ENCODE data around the gene SPDEF. TPM values are rescaled to one million over a fixed set of nuclear protein-coding genes. Genes with fewer than 3 reads are reported as not detected.

SPDEF gene
- total RNA-seq, 1 experiment from 2014 or later = not detected

GRCh38 chr6:34544776-34545471 lies 11.2 kb downstream of the SPDEF start:
- H3K9me3 Mint-ChIP-seq (ENCODE audit: unreplicated experiment) = no peaks in the 10 kb centered on the region
- H3K27me3 Mint-ChIP-seq (ENCODE audit: insufficient read depth, unreplicated experiment) = no peaks in the 10 kb centered on the region
- intact Hi-C loops (cut with micrococcal nuclease) = no loop called here
- TF ChIP-seq CTCF (IDR thresholded peaks at IDR 0.05; ENCODE audit: unreplicated experiment) = no peak
- H3K4me1 Mint-ChIP-seq (ENCODE audit: insufficient read depth, unreplicated experiment) = peaks cover 14% of the 10 kb centered on the region
- DNase-seq (ENCODE audit: unreplicated experiment) = no peak
- H3K4me3 Mint-ChIP-seq (ENCODE audit: unreplicated experiment) = no peak overlapping the region
- no peaks in the 10 kb centered on the region for H3K36me3 Mint-ChIP-seq (ENCODE audit: insufficient read depth, unreplicated experiment)
- CTCF ChIA-PET = no interaction called here
- no peak overlapping the region for H3K27ac Mint-ChIP-seq (ENCODE audit: low read depth, unreplicated experiment)
- BruUV-seq (replicated peaks) = no TSS peak
- POLR2A ChIA-PET = interaction anchor here (0.7 kb wide), 1 partner anchor 39 kb away, joined by 3 read pairs; no protein-coding TSS in a partner anchor

DNA sequence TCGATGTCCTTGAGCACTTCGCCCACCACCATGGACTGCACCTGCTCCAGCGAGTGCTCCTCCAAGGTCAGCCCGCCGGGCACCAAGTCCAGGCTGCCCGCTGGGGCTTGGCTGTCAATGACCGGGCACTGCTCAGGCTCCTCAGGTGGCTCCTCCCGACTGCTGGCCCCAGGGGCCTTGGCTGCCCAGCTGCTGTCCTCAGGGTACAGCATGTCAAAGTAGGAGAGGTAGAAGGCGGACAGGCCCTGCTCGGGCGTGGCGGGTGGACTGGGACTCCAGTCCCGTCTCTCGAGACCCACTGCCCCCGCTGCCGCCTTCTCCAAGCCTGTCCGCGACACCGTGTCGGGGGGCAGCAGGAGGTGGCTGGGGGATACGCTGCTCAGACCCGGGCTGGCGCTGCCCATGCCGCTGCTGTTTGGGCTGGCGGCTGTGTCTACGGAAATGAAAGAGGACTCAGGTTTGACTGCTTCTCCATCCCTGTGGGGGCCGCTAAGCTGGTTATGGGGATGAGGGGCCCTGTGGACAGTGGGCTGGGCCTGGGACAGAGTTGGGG lies 12.0 kb downstream of the SPDEF start:
- ChIA-PET CTCF (no interaction called here), POLR2A (interaction anchor here (0.7 kb wide), 1 partner anchor 38 kb away, joined by 3 read pairs; no protein-coding TSS in a partner anchor)
- Mint-ChIP-seq H3K27me3 (ENCODE audit: insufficient read depth, unreplicated experiment) (no peaks in the 10 kb centered on the region), H3K27ac (ENCODE audit: low read depth, unreplicated experiment) (no peak overlapping the region), H3K36me3 (ENCODE audit: insufficient read depth, unreplicated experiment) (no peaks in the 10 kb centered on the region), H3K9me3 (ENCODE audit: unreplicated experiment) (no peaks in the 10 kb centered on the region), H3K4me3 (ENCODE audit: unreplicated experiment) (no peak overlapping the region), H3K4me1 (ENCODE audit: insufficient read depth, unreplicated experiment) (peaks cover 14% of the 10 kb centered on the region)
- DNase-seq (ENCODE audit: unreplicated experiment) = no peak
- TF ChIP-seq CTCF (IDR thresholded peaks at IDR 0.05; ENCODE audit: unreplicated experiment) = no peak
- intact Hi-C loops (cut with micrococcal nuclease) = no loop called here
- no TSS peak for BruUV-seq (replicated peaks)

DNA sequence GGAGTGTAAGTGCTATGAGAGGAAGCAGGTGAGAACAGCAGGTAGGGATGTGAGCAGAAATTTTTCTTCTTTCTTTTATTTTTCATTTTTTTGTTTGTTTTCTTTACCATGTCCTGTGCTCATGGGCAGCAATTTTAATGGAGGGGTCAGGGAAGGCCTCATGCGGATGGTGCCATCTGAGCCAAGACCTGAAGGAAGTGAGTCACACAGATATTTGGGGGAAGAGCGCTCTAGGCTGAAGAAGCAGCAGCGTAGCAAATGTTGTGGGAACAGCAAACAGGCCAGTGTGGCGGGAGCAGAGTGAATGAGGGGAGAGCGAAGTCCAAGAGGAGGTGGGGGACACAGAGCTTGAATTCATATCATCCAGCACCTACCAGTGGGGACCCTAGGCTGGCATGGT lies 12.7 kb downstream of the SPDEF start:
- CTCF ChIA-PET = no interaction called here
- TF ChIP-seq CTCF (IDR thresholded peaks at IDR 0.05; ENCODE audit: unreplicated experiment) = no peak
- intact Hi-C loops (cut with micrococcal nuclease) = no loop called here
- Mint-ChIP-seq H3K4me3 (ENCODE audit: unreplicated experiment) (no peak overlapping the region), H3K27me3 (ENCODE audit: insufficient read depth, unreplicated experiment) (no peaks in the 10 kb centered on the region), H3K4me1 (ENCODE audit: insufficient read depth, unreplicated experiment) (peaks cover 14% of the 10 kb centered on the region), H3K9me3 (ENCODE audit: unreplicated experiment) (no peaks in the 10 kb centered on the region), H3K27ac (ENCODE audit: low read depth, unreplicated experiment) (no peak overlapping the region), H3K36me3 (ENCODE audit: insufficient read depth, unreplicated experiment) (no peaks in the 10 kb centered on the region)
- BruUV-seq (replicated peaks) = no TSS peak
- POLR2A ChIA-PET = no interaction called here
- peak; percentile 77 for DNase-seq (ENCODE audit: unreplicated experiment)

GRCh38 chr6:34540841-34541240 lies 15.3 kb downstream of the SPDEF start:
- ChIA-PET POLR2A (no interaction called here), CTCF (interaction anchor here (0.6 to 0.9 kb wide), 2 partner anchors 82 to 1384 kb away, joined by 3 to 4 read pairs; no protein-coding TSS in a partner anchor)
- Mint-ChIP-seq H3K27me3 (ENCODE audit: insufficient read depth, unreplicated experiment) (no peaks in the 10 kb centered on the region), H3K4me3 (ENCODE audit: unreplicated experiment) (no peak overlapping the region), H3K4me1 (ENCODE audit: insufficient read depth, unreplicated experiment) (peaks cover 9% of the 10 kb centered on the region), H3K36me3 (ENCODE audit: insufficient read depth, unreplicated experiment) (no peaks in the 10 kb centered on the region), H3K9me3 (ENCODE audit: unreplicated experiment) (no peaks in the 10 kb centered on the region), H3K27ac (ENCODE audit: low read depth, unreplicated experiment) (no peak overlapping the region)
- no peak for TF ChIP-seq CTCF (IDR thresholded peaks at IDR 0.05; ENCODE audit: unreplicated experiment)
- no TSS peak for BruUV-seq (replicated peaks)
- intact Hi-C loops (cut with micrococcal nuclease) = no loop called here
- DNase-seq (ENCODE audit: unreplicated experiment) = no peak

Measured in MCF 10A (cell line).